Urinary bladder (tissue), 4 donors: ENCODE measurements around the gene CALCR. TPM values are rescaled to one million over a fixed set of nuclear protein-coding genes. Genes with fewer than 3 reads are reported as not detected.

Source experiments
- DNase-seq: peaks from one replicate; pipeline ENCODE4 v3.0.0-alpha.2; 2015; ENCODE audit errors: extremely low spot score
- H3K27ac ChIP-seq: one replicate; pipeline ENCODE4 v1.5.1; 2013; ENCODE audit warnings: low read depth, mild to moderate bottlenecking, moderate library complexity
- H3K36me3 ChIP-seq: one replicate; pipeline ENCODE4 v1.6.1; 2013; ENCODE audit warnings: mild to moderate bottlenecking, moderate library complexity; ENCODE audit not compliant: insufficient read depth
- H3K4me1 ChIP-seq: one replicate; pipeline ENCODE4 v1.6.1; 2013; ENCODE audit warnings: mild to moderate bottlenecking, moderate library complexity; ENCODE audit not compliant: insufficient read depth
- H3K4me3 ChIP-seq: one replicate; pipeline ENCODE4 v1.5.1; 2013; ENCODE audit warnings: low read depth, low read length
- WGBS: extraction: QIAGEN DNeasy Blood & Tissue Kit; methylation state at CpG from one replicate; pipeline ENCODE4 v1.1.7; 2013; 5-methylcytosine and 5-hydroxymethylcytosine counted together
- polyA plus RNA-seq: library from polyadenylated mRNA; stranded (reverse); fragments of 200-250 nt; gene quantifications from one replicate; pipeline ENCODE4 v1.2.3, GENCODE V29; 2013
- total RNA-seq: library from RNA; depleted of rRNA; stranded (reverse); fragments of >200 nt; gene quantifications from one replicate; pipeline ENCODE4 v1.2.3, GENCODE V29; 2014
- donor health status: healthy with polysubstance abuse.
- donor health status: healthy.

The CALCR gene
- total and polyA plus RNA-seq, 2 donors: 0.26 TPM; not detected in 1

DNA sequence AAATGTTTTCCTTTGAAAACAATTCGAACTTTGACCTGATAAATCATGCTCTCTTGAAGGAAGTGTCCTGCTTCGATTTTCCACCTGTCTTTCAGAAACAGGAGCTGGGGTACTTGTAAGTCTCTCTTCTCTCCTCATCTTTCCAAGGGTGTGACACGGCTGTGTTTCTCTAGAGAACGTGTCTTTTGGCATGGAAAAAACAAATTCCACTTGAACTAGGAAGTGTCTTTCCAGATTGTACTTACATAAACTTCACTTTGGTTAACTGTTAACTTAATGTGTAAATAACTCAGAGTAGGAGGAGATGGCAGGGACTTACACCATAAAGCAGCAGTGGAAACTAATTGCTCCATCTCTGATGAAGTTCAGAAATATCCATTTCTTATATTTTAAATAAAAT lies 4.2 kb upstream of the CALCR start:
- no peaks in the 10 kb centered on the region for H3K4me1 ChIP-seq
- H3K27ac ChIP-seq: no peak overlapping the region
- DNase-seq: no peak
- 45% methylated on average over 4 of the region's 4 CpGs for WGBS
- H3K4me3 ChIP-seq: no peak overlapping the region
- no peaks in the 10 kb centered on the region for H3K36me3 ChIP-seq

GRCh38 chr7:93575555-93576399 lies 1.3 kb upstream of the CALCR start:
- WGBS: 5% methylated on average over 21 of the region's 21 CpGs
- no peak overlapping the region for H3K4me3 ChIP-seq
- no peak for DNase-seq
- H3K27ac ChIP-seq: no peak overlapping the region
- H3K4me1 ChIP-seq: no peaks in the 10 kb centered on the region
- H3K36me3 ChIP-seq: no peaks in the 10 kb centered on the region

DNA sequence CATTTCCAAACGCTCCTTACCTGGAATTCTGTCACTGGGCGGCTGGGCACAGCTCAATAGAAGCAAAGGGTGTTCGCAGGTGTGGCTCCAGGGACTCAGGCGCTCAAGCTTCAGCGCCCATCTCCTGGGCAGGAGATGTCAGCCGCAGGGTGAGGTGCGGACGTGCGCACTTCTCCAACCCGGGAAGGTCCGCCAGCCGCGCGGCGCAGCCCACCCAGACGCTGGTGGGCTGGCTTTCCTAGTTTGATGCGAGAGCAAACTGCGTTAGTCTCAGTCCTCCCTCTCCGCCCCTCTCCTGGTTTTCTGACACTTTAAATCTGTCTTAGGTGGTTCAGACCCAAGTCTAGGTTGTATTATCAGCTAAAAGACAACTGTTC lies 267 bp downstream of the CALCR start:
- Histone ChIP-seq H3K4me3 (no peak overlapping the region), H3K4me1 (no peaks in the 10 kb centered on the region), H3K27ac (no peak overlapping the region), H3K36me3 (no peaks in the 10 kb centered on the region)
- no peak for DNase-seq
- 2% methylated on average over 19 of the region's 19 CpGs for WGBS

- H3K4me3 ChIP-seq: no peak overlapping the region
- DNase-seq: no peak
- WGBS: 92% methylated on average over 2 of the region's 2 CpGs
Measured at GRCh38 chr7:93569189-93569588, 5.3 kb downstream of the CALCR start.

GRCh38 chr7:93566876-93567275 lies 7.6 kb downstream of the CALCR start:
- Histone ChIP-seq H3K36me3 (no peaks in the 10 kb centered on the region), H3K27ac (no peak overlapping the region), H3K4me3 (no peak overlapping the region), H3K4me1 (no peaks in the 10 kb centered on the region)
- DNase-seq: no peak

More at GRCh38 chr7:93569189-93569588, 5.3 kb downstream of the CALCR start:
- no peaks in the 10 kb centered on the region for H3K36me3 ChIP-seq
- no peak overlapping the region for H3K27ac ChIP-seq
- no peaks in the 10 kb centered on the region for H3K4me1 ChIP-seq

DNA sequence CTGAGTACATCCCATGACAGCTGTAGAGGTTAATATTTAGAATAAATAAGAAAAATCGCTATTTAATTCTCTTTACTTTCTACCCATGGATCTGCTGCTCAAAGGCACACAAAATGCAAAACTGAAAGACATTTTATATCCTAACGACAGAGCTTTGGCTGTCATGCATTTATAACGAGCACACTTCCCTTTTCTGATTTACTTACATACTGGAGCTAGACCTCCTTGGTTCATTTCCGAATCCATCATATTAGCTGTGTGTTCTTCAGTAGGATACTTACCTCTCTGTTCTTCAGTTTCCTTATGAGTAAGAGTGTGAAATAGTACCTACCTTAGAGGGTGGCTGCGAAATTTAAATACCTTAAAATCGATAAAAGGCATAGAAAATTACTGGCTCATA lies 10.9 kb downstream of the CALCR start:
- DNase-seq: no peak
- whole genome bisulfite sequencing: 77% methylated on average over 6 of the region's 6 CpGs
- Histone ChIP-seq H3K36me3 (no peaks in the 10 kb centered on the region), H3K4me3 (no peak overlapping the region), H3K4me1 (no peaks in the 10 kb centered on the region), H3K27ac (no peak overlapping the region)

- Histone ChIP-seq H3K27ac (no peak overlapping the region), H3K4me3 (no peak overlapping the region), H3K4me1 (no peaks in the 10 kb centered on the region), H3K36me3 (no peaks in the 10 kb centered on the region)
- no peak for DNase-seq
- 71% methylated on average over 2 of the region's 2 CpGs for WGBS
Measured at GRCh38 chr7:93562936-93563335, 11.6 kb downstream of the CALCR start.

- no peak overlapping the region for H3K4me3 ChIP-seq
- no peak for DNase-seq
- H3K4me1 ChIP-seq: no peaks in the 10 kb centered on the region
- no peaks in the 10 kb centered on the region for H3K36me3 ChIP-seq
- WGBS: 61% methylated on average over 2 of the region's 2 CpGs
- no peak overlapping the region for H3K27ac ChIP-seq
Measured at GRCh38 chr7:93562106-93562505, 12.4 kb downstream of the CALCR start.

DNA sequence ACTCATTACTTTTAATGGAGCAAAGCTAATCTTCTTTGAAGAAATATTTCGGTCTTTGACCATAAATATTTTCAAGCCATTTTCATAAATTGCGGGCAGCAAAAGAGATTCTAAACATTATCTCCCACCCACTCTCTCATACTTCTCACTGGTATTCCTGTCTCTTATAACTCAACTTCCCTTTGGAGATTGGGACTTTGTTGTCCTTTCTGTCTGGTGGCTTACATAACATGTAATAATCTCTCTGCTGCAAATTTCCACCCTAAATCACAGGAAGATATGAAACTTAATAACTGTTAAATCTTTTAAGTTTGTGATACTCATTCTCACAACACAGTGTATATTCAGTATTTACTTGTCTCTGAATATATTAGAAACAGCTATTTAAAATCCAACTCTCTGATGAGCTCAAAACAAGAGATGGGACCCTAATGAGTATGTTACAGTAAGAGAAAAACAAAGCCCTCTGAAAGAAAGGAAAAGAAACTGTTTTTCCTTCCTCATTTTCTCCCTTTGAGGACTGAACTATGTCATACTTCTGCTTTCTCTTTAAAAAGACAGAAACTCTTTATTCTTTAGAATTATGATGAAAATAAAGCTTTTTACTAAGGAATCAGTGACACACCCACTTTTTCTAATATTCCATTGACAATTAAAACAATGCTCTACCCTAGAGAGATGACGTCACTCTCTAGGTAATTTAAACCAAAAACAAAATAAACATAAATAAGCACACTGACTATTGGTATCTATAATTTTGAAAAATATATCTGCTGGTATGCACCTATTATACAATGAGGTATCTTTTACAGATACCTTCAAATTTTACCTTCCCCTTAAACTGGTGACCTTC lies 14.7 kb downstream of the CALCR start:
- Histone ChIP-seq H3K27ac (no peak overlapping the region), H3K4me3 (no peak overlapping the region), H3K4me1 (no peaks in the 10 kb centered on the region), H3K36me3 (no peaks in the 10 kb centered on the region)
- WGBS: 73% methylated on average over 3 of the region's 3 CpGs
- DNase-seq: no peak

- DNase-seq: no peak
- H3K27ac ChIP-seq: no peak overlapping the region
- no peak overlapping the region for H3K4me3 ChIP-seq
- H3K4me1 ChIP-seq: no peaks in the 10 kb centered on the region
- WGBS: 36% methylated on average over 3 of the region's 3 CpGs
- no peaks in the 10 kb centered on the region for H3K36me3 ChIP-seq
Measured at GRCh38 chr7:93558705-93559614, 15.6 kb downstream of the CALCR start.

DNA sequence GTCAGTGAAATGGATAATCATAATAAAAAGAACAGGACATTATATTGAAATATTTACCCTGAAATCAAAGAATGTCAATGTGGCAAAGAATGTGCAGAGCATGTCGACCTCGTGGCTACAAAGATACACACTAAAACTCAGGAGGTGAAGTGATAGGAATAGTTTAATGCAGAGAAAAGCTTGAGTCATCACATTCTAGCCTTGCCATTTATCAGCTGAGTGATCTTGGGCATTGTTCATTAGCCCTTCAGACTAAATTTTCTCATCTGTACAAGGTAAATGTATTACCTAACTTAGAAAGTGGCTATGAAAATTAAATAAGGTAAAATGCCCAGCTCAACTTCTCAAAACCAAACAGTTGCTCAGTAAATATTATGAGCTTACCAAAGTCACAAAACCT lies 22.6 kb downstream of the CALCR start:
- no peak for DNase-seq
- H3K36me3 ChIP-seq: no peaks in the 10 kb centered on the region

GRCh38 chr7:93551063-93551895 lies 23.2 kb downstream of the CALCR start:
- Histone ChIP-seq H3K4me1 (no peaks in the 10 kb centered on the region), H3K36me3 (no peaks in the 10 kb centered on the region), H3K4me3 (no peak overlapping the region), H3K27ac (no peak overlapping the region)
- WGBS: 17% methylated on average over 6 of the region's 6 CpGs
- no peak for DNase-seq

More for the DNA sequence above, 22.6 kb downstream of the CALCR start:
- WGBS: 73% methylated on average over 2 of the region's 2 CpGs
- Histone ChIP-seq H3K4me3 (no peak overlapping the region), H3K27ac (no peak overlapping the region), H3K4me1 (no peaks in the 10 kb centered on the region)

- Histone ChIP-seq H3K4me1 (no peaks in the 10 kb centered on the region), H3K27ac (no peak overlapping the region), H3K4me3 (no peak overlapping the region), H3K36me3 (no peaks in the 10 kb centered on the region)
- no peak for DNase-seq
- 41% methylated on average over 3 of the region's 3 CpGs for WGBS
Measured at GRCh38 chr7:93547716-93548115, 26.8 kb downstream of the CALCR start.
